Loucy (cell line): ENCODE measurements around the gene LYRM2.

Experiments used
- EZH2phosphoT487 ChIP-seq: fragments of 200-600 bp; IDR thresholded peaks from 2 replicates; pipeline ENCODE4 v1.6.1; 2018; ENCODE audit warnings: antibody characterized with exemption, mild to moderate bottlenecking, moderate library complexity, borderline replicate concordance
- TF ChIP-seq, protein P1 (sequence below): fragments of 200-600 bp; sonication (generic); conservative IDR thresholded peaks from 2 replicates; pipeline ENCODE4 v1.5.1; 2014; ENCODE audit warnings: mild to moderate bottlenecking, antibody characterized with exemption, low read length

DNA sequence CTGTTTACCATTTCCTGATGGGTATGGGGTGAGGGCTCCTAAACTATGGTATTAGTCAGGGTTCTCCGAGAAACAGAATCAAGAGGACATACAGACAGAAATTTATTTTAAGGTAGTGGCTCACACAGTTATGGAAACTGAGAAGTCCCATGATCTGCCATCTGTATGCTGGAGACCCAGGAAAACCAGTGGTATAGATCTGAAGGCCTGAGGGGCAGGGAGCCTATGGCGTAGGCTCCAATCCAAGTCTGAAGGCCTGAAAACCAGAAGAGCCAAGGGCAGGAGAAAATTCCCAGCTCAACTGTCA lies 112.0 kb downstream of the LYRM2 start:
- TF ChIP-seq, protein P1, sequence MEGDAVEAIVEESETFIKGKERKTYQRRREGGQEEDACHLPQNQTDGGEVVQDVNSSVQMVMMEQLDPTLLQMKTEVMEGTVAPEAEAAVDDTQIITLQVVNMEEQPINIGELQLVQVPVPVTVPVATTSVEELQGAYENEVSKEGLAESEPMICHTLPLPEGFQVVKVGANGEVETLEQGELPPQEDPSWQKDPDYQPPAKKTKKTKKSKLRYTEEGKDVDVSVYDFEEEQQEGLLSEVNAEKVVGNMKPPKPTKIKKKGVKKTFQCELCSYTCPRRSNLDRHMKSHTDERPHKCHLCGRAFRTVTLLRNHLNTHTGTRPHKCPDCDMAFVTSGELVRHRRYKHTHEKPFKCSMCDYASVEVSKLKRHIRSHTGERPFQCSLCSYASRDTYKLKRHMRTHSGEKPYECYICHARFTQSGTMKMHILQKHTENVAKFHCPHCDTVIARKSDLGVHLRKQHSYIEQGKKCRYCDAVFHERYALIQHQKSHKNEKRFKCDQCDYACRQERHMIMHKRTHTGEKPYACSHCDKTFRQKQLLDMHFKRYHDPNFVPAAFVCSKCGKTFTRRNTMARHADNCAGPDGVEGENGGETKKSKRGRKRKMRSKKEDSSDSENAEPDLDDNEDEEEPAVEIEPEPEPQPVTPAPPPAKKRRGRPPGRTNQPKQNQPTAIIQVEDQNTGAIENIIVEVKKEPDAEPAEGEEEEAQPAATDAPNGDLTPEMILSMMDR: no peak
- TF ChIP-seq EZH2phosphoT487: no peak
